Calu3 (cell line): ENCODE measurements around the gene DCTN5. TPM values are rescaled to one million over a fixed set of nuclear protein-coding genes. Genes with fewer than 3 reads are reported as not detected.
A peak's percentile ranks its signal among the peaks of the same experiment; 100 is the strongest.

Experiments used
- BruUV-seq: library from RNA; stranded (reverse); fragments of 400-500 nt; replicated peaks from 2 replicates; lab custom pipeline; 2021; lab: Mats Ljungman, UMichigan
- CTCF ChIA-PET: fragments of 300-600 bp; sonication (Branson Sonifier 250); formaldehyde crosslinking; loops from one replicate; lab custom pipeline; 2022; ENCODE audit warnings: antibody characterized with exemption; lab: Charles Lee
- DNase-seq: peaks from one replicate; pipeline ENCODE4 v3.0.0; 2022
- H3K27ac Mint-ChIP-seq: one replicate; pipeline ENCODE4 v1.8.0; 2022; ENCODE audit warnings: mixed read lengths; ENCODE audit not compliant: unreplicated experiment
- H3K27me3 Mint-ChIP-seq: one replicate; pipeline ENCODE4 v1.8.0; 2022; ENCODE audit warnings: mixed read lengths; ENCODE audit not compliant: unreplicated experiment
- H3K36me3 Mint-ChIP-seq: one replicate; pipeline ENCODE4 v1.8.0; 2022; ENCODE audit warnings: mild to moderate bottlenecking, moderate library complexity, mixed read lengths; ENCODE audit not compliant: insufficient read depth, unreplicated experiment
- H3K4me1 Mint-ChIP-seq: one replicate; pipeline ENCODE4 v1.8.0; 2022; ENCODE audit warnings: mild to moderate bottlenecking, low read depth, mixed read lengths; ENCODE audit not compliant: unreplicated experiment
- H3K4me3 Mint-ChIP-seq: one replicate; pipeline ENCODE4 v1.8.0; 2022; ENCODE audit warnings: mild to moderate bottlenecking, low read depth, moderate library complexity, mixed read lengths; ENCODE audit not compliant: unreplicated experiment
- H3K9me3 Mint-ChIP-seq: one replicate; pipeline ENCODE4 v1.8.0; 2022; ENCODE audit warnings: low read depth, mixed read lengths; ENCODE audit not compliant: unreplicated experiment
- intact Hi-C: fragments of 100-400 bp; cut with micrococcal nuclease; formaldehyde crosslinking; loops from one replicate; pipeline ENCODE4 v1.10.0; 2022; ENCODE audit not compliant: unreplicated experiment
- total RNA-seq: library from RNA; stranded (reverse); gene quantifications from 2 replicates; pipeline ENCODE4 v1.2.3, GENCODE V29; 2022
- TF ChIP-seq, protein P1 (sequence below): fragments of 200-600 bp; IDR thresholded peaks from one replicate; pipeline ENCODE4 v1.8.0; 2022; ENCODE audit warnings: antibody characterized with exemption; ENCODE audit not compliant: unreplicated experiment

DCTN5 gene
- total RNA-seq, 1 experiment from 2014 or later, result 155 TPM

DNA sequence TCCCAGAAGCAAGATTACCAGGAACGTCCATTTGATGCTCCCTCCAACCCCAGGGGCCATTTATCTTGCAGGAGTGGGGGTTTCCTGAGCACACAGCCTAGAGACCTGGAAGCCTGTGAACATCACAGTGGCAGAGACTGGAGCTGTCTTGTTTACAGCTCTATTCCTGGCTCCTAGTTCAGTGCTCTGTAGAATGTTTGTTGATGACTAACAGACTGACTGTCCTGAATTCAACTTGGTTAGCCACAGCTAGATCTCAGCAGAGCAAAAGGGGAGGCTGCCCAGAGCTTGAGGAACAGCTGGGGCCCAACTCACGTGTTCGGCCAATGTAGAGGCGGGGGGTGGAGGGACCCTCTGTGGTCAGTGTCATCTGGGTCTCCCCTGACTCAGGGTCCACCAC is 65.2 kb downstream of the DCTN5 start:
- intact Hi-C loops, result no loop called here
- H3K36me3 Mint-ChIP-seq, result peaks cover 5% of the 10 kb centered on the region
- H3K9me3 Mint-ChIP-seq, result peaks cover 7% of the 10 kb centered on the region
- no peak for DNase-seq
- H3K4me3 Mint-ChIP-seq, result no peak overlapping the region
- TF ChIP-seq, protein P1, sequence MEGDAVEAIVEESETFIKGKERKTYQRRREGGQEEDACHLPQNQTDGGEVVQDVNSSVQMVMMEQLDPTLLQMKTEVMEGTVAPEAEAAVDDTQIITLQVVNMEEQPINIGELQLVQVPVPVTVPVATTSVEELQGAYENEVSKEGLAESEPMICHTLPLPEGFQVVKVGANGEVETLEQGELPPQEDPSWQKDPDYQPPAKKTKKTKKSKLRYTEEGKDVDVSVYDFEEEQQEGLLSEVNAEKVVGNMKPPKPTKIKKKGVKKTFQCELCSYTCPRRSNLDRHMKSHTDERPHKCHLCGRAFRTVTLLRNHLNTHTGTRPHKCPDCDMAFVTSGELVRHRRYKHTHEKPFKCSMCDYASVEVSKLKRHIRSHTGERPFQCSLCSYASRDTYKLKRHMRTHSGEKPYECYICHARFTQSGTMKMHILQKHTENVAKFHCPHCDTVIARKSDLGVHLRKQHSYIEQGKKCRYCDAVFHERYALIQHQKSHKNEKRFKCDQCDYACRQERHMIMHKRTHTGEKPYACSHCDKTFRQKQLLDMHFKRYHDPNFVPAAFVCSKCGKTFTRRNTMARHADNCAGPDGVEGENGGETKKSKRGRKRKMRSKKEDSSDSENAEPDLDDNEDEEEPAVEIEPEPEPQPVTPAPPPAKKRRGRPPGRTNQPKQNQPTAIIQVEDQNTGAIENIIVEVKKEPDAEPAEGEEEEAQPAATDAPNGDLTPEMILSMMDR, result no peak
- H3K4me1 Mint-ChIP-seq, result peaks cover 10% of the 10 kb centered on the region
- no peaks in the 10 kb centered on the region for H3K27me3 Mint-ChIP-seq
- no peak overlapping the region for H3K27ac Mint-ChIP-seq
- no TSS peak for BruUV-seq
- CTCF ChIA-PET, result no interaction called here

DNA sequence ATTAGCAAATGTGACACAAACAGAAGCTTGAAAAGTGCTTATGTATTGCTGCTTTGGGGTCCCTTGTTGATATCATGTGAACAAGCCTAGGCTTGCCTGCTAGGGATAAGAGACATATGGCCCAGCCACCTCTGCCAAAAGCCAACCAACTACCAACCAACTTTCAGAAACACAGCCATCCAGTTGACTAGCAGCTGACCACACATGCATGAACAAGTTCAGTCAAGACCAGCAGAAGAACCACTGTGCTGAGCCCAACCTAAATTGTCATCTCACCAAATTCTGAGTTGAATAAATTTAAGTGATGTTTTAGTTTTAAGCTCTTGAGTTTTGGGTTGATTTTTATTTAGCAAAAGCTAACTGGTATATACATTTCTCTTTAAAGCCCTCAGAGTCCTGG is 68.3 kb downstream of the DCTN5 start:
- intact Hi-C loops, result no loop called here

GRCh38 chr16:23710008-23710407 is 68.7 kb downstream of the DCTN5 start:
- Mint-ChIP-seq H3K36me3 (peaks cover 5% of the 10 kb centered on the region), H3K27me3 (no peaks in the 10 kb centered on the region), H3K4me1 (peaks cover 11% of the 10 kb centered on the region), H3K4me3 (no peak overlapping the region), H3K9me3 (no peaks in the 10 kb centered on the region), H3K27ac (no peak overlapping the region)
- CTCF ChIA-PET, result no interaction called here
- intact Hi-C loops, result no loop called here
- no peak for DNase-seq
- TF ChIP-seq, protein P1, result peak; percentile 12
- no TSS peak for BruUV-seq

More for the DNA sequence above, 68.3 kb downstream of the DCTN5 start:
- H3K4me1 Mint-ChIP-seq, result peaks cover 11% of the 10 kb centered on the region
- no peaks in the 10 kb centered on the region for H3K27me3 Mint-ChIP-seq
- DNase-seq, result no peak
- CTCF ChIA-PET, result no interaction called here
- H3K4me3 Mint-ChIP-seq, result no peak overlapping the region
- no peak overlapping the region for H3K27ac Mint-ChIP-seq
- TF ChIP-seq, protein P1, result no peak
- peaks cover 5% of the 10 kb centered on the region for H3K36me3 Mint-ChIP-seq
- BruUV-seq, result no TSS peak
- H3K9me3 Mint-ChIP-seq, result no peaks in the 10 kb centered on the region

- no TSS peak for BruUV-seq
- peaks cover 11% of the 10 kb centered on the region for H3K4me1 Mint-ChIP-seq
- intact Hi-C loops, result no loop called here
- TF ChIP-seq, protein P1, result no peak
- no peak for DNase-seq
- H3K36me3 Mint-ChIP-seq, result peaks cover 5% of the 10 kb centered on the region
- CTCF ChIA-PET, result no interaction called here
- H3K9me3 Mint-ChIP-seq, result no peaks in the 10 kb centered on the region
- no peak overlapping the region for H3K4me3 Mint-ChIP-seq
- H3K27ac Mint-ChIP-seq, result no peak overlapping the region
- no peaks in the 10 kb centered on the region for H3K27me3 Mint-ChIP-seq
Observed at GRCh38 chr16:23710504-23710903, 69.2 kb downstream of the DCTN5 start.
